ENCODE results near the gene TNK1.

Gene TNK1

GRCh38 chr17:7346761-7347614, 33.9 kb upstream of the TNK1 start:
- TF ChIP-seq CTCF (IDR thresholded peaks at IDR 0.05; ENCODE audit: low read length) (no peak), EZH2 (IDR thresholded peaks at IDR 0.05; ENCODE audit: borderline replicate concordance, low read length) (no peak)
- Histone ChIP-seq H3K9me2 (ENCODE audit: low read depth, low read length) (no peaks in the 10 kb centered on the region), H3K36me3 (ENCODE audit: insufficient read depth, low read length) (peaks cover 30% of the 10 kb centered on the region; the same call in 1 of the 2 replicates), H3K27ac (ENCODE audit: low read depth, low read length, poor library complexity, severe bottlenecking) (no peak overlapping the region), H3K27me3 (ENCODE audit: insufficient read depth, low read length) (no peaks in the 10 kb centered on the region), H3F3A (ENCODE audit: insufficient read depth, low read length) (peaks cover 5% of the 10 kb centered on the region; the same call in 1 of the 2 replicates), H3K79me2 (ENCODE audit: insufficient read depth, low read length) (no peaks in the 10 kb centered on the region), H2AFZ (ENCODE audit: low read length) (no peak overlapping the region), H3K4me2 (ENCODE audit: low read length) (no peak overlapping the region), H3K9ac (ENCODE audit: low read length) (no peak overlapping the region), H3K9me3 (ENCODE audit: low read length) (no peaks in the 10 kb centered on the region), H4K20me1 (ENCODE audit: insufficient read depth, low read length) (no peaks in the 10 kb centered on the region), H3K4me1 (ENCODE audit: insufficient read depth, low read length, severe bottlenecking) (peaks cover 24% of the 10 kb centered on the region), H3K4me3 (ENCODE audit: low read depth, low read length, poor library complexity, severe bottlenecking) (no peak overlapping the region)

- H3K4me3 ChIP-seq (ENCODE audit: low read depth, low read length, poor library complexity, severe bottlenecking) = no peak overlapping the region
- H3K36me3 ChIP-seq (ENCODE audit: insufficient read depth, low read length) = peaks cover 25% of the 10 kb centered on the region; the same call in 1 of the 2 replicates
- H3K9me3 ChIP-seq (ENCODE audit: low read length) = no peaks in the 10 kb centered on the region
- no peaks in the 10 kb centered on the region for H3K79me2 ChIP-seq (ENCODE audit: insufficient read depth, low read length)
- no peak overlapping the region for H3K9ac ChIP-seq (ENCODE audit: low read length)
- H2AFZ ChIP-seq (ENCODE audit: low read length) = no peak overlapping the region
- H3K9me2 ChIP-seq (ENCODE audit: low read depth, low read length) = no peaks in the 10 kb centered on the region
- no peak overlapping the region for H3K27ac ChIP-seq (ENCODE audit: low read depth, low read length, poor library complexity, severe bottlenecking)
- no peaks in the 10 kb centered on the region for H4K20me1 ChIP-seq (ENCODE audit: insufficient read depth, low read length)
- TF ChIP-seq EZH2 (IDR thresholded peaks at IDR 0.05; ENCODE audit: borderline replicate concordance, low read length) (no peak), CTCF (IDR thresholded peaks at IDR 0.05; ENCODE audit: low read length) (no peak)
- H3K4me1 ChIP-seq (ENCODE audit: insufficient read depth, low read length, severe bottlenecking) = peaks cover 32% of the 10 kb centered on the region
- H3K27me3 ChIP-seq (ENCODE audit: insufficient read depth, low read length) = no peaks in the 10 kb centered on the region
- H3K4me2 ChIP-seq (ENCODE audit: low read length) = no peak overlapping the region
- peaks cover 5% of the 10 kb centered on the region; the same call in 1 of the 2 replicates for H3F3A ChIP-seq (ENCODE audit: insufficient read depth, low read length)
Measured at GRCh38 chr17:7347630-7348477, 33.0 kb upstream of the TNK1 start.

- Histone ChIP-seq H3K79me2 (ENCODE audit: insufficient read depth, low read length) (no peaks in the 10 kb centered on the region), H3F3A (ENCODE audit: insufficient read depth, low read length) (peaks cover 5% of the 10 kb centered on the region; the same call in 1 of the 2 replicates), H3K36me3 (ENCODE audit: insufficient read depth, low read length) (peaks cover 23% of the 10 kb centered on the region; the same call in 1 of the 2 replicates), H3K27me3 (ENCODE audit: insufficient read depth, low read length) (no peaks in the 10 kb centered on the region), H3K4me3 (ENCODE audit: low read depth, low read length, poor library complexity, severe bottlenecking) (no peak overlapping the region), H3K4me2 (ENCODE audit: low read length) (no peak overlapping the region), H3K27ac (ENCODE audit: low read depth, low read length, poor library complexity, severe bottlenecking) (peak overlapping the region; percentile 33), H3K4me1 (ENCODE audit: insufficient read depth, low read length, severe bottlenecking) (peaks cover 33% of the 10 kb centered on the region), H2AFZ (ENCODE audit: low read length) (no peak overlapping the region), H4K20me1 (ENCODE audit: insufficient read depth, low read length) (no peaks in the 10 kb centered on the region), H3K9me3 (ENCODE audit: low read length) (no peaks in the 10 kb centered on the region), H3K9me2 (ENCODE audit: low read depth, low read length) (no peaks in the 10 kb centered on the region), H3K9ac (ENCODE audit: low read length) (no peak overlapping the region)
- TF ChIP-seq EZH2 (IDR thresholded peaks at IDR 0.05; ENCODE audit: borderline replicate concordance, low read length) (no peak), CTCF (IDR thresholded peaks at IDR 0.05; ENCODE audit: low read length) (no peak)
Measured at GRCh38 chr17:7348478-7349242, 32.2 kb upstream of the TNK1 start.
